Activated CD4-positive, alpha-beta T cell treated with anti-CD3 and anti-CD28 coated beads for 4 hours (primary cell): Measurements from ENCODE around the gene DHRSX.
"Not testable (repeated sequence)": the region's sequence is repeated elsewhere in the genome, so short reads cannot be mapped to it uniquely, and the experiment has no call there.

ENCODE experiments used
- DNase-seq, 2 donors: peaks; one replicate each; pipeline ENCODE4 v3.0.0-alpha.2; 2020

DHRSX gene

GRCh38 chrX:2299871-2300270 is 200.9 kb downstream of the DHRSX start:
- no peak for DNase-seq

GRCh38 chrX:2286731-2287130 is 214.0 kb downstream of the DHRSX start:
- no peak for DNase-seq

GRCh38 chrX:2284601-2285000 is 216.2 kb downstream of the DHRSX start:
- no peak for DNase-seq

- DNase-seq = no peak
Observed at GRCh38 chrX:2284133-2284532, 216.6 kb downstream of the DHRSX start.

GRCh38 chrX:2283111-2283859 is 217.5 kb downstream of the DHRSX start:
- DNase-seq = no peak

DNA sequence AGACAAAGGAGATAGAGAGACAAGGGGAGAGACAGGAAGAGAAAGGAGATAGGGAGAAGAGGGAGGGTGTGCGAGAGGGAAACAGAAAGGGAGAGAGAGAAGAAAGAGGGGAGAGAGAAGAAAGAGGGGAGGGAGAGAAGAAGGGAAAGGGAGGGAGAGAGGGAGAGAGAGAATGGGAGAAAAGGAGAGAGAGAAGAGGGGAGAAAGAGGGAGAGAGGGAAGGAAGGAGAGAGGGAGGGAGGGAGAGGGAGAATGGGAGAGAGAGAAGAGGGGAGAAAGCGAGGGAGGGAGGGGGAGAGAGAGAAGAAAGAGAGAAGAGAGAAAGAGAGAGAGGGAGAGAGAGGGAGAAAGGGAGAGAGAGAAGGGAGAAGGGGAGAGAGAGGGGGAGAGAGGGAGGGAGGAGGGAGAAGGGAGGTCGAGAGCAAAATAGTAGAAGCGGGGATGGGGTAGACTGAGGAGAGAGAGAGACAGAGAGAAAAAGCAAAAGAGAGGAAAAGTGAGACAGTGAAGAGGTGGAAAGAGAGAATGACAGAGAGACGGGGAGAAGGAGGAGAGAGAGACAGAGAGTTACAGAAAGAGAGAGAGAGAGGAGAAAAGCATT is 218.2 kb downstream of the DHRSX start:
- no peak for DNase-seq

- DNase-seq = no peak
Observed at GRCh38 chrX:2272337-2272736, 228.4 kb downstream of the DHRSX start.

- not testable (repeated sequence) for DNase-seq
Observed at GRCh38 chrX:2271595-2271994, 229.2 kb downstream of the DHRSX start.

GRCh38 chrX:2270783-2271182 is 230.0 kb downstream of the DHRSX start:
- not testable (repeated sequence) for DNase-seq

DNA sequence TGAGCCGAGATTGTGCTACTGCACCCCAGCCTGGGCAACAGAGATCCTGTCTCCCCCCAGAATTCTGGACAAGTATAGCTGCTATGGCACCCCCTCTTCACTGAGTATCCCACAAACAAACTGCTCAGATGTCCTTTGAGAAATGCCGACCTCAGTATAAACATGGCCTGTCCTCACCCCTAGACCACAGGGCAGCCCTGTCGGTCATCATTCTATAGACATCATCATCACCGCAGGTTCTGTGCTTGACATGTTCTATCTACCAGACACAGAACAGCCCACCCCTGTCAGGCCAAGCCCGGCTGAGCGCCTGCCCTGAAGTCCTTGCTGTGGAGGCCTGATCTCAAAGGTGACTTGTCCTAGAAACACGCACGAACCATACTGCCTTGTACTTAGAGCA is 232.9 kb downstream of the DHRSX start:
- DNase-seq = no peak

DNA sequence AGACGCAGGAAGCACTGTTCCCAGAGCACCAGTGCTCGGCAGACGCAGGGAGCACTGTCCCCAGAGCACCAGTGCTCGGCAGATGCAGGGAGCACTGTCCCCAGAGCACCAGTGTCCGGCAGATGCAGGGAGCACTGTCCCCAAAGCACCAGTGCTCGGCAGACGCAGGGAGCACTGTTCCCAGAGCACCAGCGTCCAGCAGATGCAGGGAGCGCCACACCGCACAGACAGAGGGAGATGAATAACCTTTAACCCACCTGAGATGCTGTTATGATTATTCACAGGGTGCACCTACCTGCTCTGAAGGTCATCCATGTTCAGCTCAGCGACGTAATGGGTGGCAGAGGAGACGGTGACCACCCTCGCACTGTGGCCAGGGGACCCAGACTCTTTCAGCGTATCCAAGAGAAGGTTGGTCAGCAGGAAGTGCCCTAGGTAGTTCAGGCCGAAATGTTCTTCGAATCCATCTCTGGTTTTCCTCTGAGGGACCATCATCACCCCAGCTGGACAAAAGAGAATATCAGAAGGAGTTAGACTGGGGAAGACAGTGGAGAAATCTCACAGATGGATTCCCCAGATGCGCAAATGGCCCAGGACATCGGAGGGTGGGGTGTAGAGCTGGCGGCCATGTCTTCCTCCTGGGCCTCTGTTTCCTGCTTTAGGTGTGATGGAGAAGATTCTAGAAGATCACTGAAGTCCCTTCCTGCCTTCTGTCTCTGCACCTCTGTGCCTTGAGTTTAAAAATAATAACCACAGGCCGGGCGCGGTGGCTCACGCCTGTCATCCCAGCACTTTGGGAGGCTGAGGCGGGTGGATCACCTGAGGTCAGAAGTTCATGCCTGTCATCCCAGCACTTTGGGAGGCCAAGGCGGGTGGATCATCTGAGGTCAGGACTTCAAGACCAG is 234.1 kb downstream of the DHRSX start:
- no peak for DNase-seq

- not testable (repeated sequence) for DNase-seq
Observed at GRCh38 chrX:2265658-2266444, 234.9 kb downstream of the DHRSX start.

DNA sequence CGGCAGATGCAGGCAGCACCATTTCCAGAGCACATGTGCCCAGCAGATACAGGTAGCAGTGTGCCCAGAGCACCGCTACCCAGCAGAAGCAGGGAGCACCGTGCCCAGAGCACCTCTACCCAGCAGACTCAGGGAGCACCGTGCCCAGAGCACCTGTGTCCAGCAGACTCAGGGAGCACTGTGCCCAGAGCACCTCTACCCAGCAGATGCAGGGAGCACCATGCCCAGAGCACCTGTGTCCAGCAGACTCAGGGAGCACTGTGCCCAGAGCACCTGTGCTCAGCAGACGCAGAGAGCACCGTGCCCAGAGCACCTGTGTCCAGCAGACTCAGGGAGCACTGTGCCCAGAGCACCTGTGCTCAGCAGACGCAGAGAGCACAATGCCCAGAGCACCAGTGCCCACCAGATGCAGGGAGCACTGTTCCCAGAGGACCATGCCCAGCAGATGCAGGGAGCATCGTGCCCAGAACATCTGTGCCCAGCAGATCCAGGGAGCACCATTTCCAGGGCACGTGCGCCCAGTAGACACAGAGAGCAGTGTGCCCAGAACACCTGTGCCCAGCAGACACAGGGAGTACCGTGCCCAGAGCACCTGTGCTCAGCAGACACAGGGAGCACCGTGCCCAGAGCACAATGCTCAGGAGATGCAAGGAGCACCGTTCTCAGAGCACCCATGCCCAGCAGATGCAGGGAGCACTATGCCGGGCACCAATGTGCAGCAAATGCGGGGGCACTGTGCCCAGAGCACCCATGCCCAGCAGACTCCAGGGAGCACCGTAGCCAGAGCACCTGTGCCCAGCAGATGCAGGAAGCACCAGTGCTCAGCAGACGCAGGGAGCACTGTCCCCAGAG is 236.4 kb downstream of the DHRSX start:
- DNase-seq = no peak

GRCh38 chrX:2263203-2263602 is 237.6 kb downstream of the DHRSX start:
- no peak for DNase-seq

- no peak for DNase-seq
Observed at GRCh38 chrX:2262668-2263055, 238.1 kb downstream of the DHRSX start.

- DNase-seq = no peak
Observed at GRCh38 chrX:2261831-2262667, 238.7 kb downstream of the DHRSX start.

GRCh38 chrX:2252331-2253065 is 248.3 kb downstream of the DHRSX start:
- DNase-seq = no peak

DNA sequence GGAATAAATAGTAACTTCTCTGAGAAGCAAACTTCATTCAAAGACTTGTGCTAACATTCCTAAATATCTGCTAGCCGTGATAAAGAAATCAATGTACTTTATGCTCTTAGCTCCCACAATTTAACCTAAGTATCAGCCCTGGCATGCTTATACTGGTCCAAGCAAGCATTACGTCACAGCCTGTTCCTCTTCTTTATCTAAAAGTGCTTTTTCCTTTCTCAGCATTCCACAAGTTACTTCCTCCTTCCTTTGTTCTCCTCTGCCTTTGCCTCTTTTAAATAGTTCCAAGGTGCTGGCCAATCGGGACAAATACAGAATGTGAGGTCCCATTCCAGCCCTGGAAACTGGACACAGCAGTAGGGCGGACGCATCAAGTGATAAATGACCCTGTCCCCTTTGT is 249.6 kb downstream of the DHRSX start:
- no peak for DNase-seq

DNA sequence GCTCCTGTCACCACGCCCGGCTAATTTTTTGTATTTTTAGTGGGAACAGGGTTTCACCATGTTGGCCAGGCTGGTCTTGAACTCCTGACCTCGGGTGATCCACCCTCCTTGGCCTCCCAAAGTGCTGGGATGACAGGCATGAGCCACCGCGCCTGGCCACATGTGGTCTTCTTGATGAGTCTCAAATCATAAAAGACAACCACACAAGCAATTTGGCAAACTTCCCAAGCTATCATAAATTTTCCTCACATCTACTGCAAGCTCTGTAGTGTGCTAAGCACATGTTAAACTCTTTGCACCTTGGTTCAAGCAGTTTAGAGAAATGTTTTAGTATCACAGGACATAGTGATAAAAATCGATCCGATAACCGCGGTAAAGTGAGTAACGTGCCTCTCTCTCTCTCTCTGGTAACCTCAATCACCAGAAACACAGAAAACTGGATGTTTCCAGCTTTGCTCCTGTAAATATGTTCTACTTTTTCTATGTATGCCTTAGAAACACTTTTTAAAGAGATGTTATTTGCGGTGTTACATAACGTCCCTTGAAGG is 256.8 kb downstream of the DHRSX start:
- no peak for DNase-seq

DNA sequence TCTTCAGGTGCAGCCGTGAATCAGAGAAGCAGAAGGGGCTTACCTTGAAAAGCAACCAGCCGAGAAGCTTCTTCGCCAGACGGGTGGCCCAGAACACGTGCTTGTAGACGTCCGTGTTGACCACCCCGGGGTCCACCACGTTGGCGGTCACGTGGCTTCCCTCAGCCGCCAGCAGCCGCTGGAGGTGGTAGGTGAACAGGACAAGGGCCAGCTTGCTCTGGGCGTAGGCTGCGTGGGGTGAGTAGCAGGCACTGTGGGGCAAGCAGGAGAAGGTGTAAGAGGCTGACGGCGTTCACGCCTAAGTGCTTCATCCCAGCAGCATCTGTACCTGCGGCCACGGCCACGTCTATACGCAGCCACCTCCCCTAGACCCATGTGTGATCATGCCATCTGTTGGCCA is 257.8 kb downstream of the DHRSX start:
- DNase-seq = no peak
